GM23248 (cell line): Measurements from ENCODE around the gene NME4.

Experiments used
- EZH2 ChIP-seq: fragments of 200-600 bp; sonication (generic); IDR thresholded peaks from 2 replicates; pipeline ENCODE4 v1.6.1; 2018; ENCODE audit warnings: antibody characterized with exemption, mild to moderate bottlenecking; ENCODE audit not compliant: insufficient read depth, poor library complexity, severe bottlenecking
- EZH2phosphoT487 ChIP-seq: fragments of 200-600 bp; sonication (generic); IDR thresholded peaks from 2 replicates; pipeline ENCODE4 v1.6.1; 2018; ENCODE audit warnings: antibody characterized with exemption, moderate library complexity, mild to moderate bottlenecking, low read depth; ENCODE audit not compliant: insufficient read depth

DNA sequence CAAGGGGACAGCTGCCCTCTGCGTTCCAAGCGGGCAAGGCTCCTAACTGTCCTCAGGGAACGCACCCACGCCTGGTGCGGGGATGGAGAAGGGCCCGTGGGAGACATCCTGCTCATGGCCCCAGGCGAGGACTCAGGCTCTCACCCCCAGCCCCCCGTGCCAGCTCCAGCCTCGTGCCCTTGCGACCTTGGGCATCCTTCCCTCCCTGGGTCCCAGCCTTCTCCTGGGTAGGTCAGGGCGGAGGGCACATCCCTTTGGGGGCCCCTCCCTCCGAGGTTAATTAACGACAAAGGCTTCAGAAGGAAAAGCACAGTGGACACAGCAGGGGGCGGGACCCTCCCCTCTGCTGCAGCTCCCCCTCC lies 18.2 kb upstream of the NME4 start:
- TF ChIP-seq EZH2, result no peak
- TF ChIP-seq EZH2phosphoT487, result no peak
